NB4 (cell line): ENCODE data around the gene RHOD.

Experiments
- DNase-seq: peaks from one replicate; pipeline ENCODE4 v3.0.0; 2010; ENCODE audit warnings: low read depth
- H3K4me3 ChIP-seq: one replicate; pipeline ENCODE4 v1.5.1; 2011; ENCODE audit warnings: mild to moderate bottlenecking, low read depth, low read length, moderate library complexity
- MYC ChIP-seq: IDR thresholded peaks from 2 replicates; pipeline ENCODE4 v1.6.1; 2011; ENCODE audit warnings: low read depth, low read length
- POLR2A ChIP-seq: IDR thresholded peaks from 2 replicates; pipeline ENCODE4 v1.6.1; 2011; ENCODE audit warnings: mild to moderate bottlenecking; ENCODE audit not compliant: insufficient read length; ENCODE audit errors: extremely low read depth
- TF ChIP-seq, protein P1 (sequence below): IDR thresholded peaks from one replicate; pipeline ENCODE4 v1.5.1; 2012; ENCODE audit warnings: low read depth, low read length
- TF ChIP-seq, protein P2 (sequence below): IDR thresholded peaks from 2 replicates; pipeline ENCODE4 v1.6.1; 2011; ENCODE audit warnings: low read depth, low read length

The RHOD gene

DNA sequence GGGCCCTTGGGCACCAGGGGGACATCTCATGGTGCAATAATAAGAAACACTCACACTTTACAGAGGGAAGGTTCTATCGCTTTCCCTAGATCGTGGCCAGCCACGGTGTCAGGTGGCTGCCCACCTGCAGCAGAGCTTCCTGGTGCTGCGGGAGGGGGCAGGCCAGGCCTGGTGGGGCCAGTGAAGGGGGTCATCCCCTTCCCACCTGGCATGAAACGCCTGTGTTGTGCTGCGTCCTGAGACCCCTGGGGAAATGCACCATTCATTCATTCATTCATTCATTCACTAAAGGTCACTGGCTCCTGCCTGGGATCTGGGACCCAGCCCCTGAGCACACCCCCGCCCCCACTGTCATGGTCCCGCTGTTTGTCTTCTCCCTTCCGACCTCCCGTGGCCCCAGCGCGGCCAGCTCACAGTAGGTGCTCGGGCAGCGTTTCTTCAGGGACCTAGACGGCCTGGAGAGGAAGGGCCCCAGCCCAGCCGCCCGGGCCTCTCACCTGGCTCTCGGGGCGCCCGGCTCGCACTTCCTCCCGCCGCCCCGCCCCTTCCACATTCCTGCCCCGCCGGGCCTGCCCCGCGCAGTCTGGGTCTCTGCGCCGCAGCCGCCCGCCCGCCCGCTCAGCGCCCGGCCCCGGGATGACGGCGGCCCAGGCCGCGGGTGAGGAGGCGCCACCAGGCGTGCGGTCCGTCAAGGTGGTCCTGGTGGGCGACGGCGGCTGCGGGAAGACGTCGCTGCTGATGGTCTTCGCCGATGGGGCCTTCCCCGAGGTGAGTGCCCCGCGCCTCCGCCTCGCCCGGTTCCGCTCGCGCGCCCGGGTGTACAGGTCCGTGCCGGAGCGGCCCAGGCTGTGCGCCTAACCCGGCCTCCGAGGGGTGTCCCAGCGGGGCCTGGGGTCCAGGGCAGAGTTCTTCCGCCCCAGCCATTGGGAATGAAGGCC lies at the start of gene RHOD:
TSS of gene RHOD (plus strand) at position 581 of the 938 bp plus-strand sequence. CDS start at position 637, 56 bp downstream.
- no peak for DNase-seq
- H3K4me3 ChIP-seq = no peak within 1 kb of the TSS
- TF ChIP-seq, protein P1, sequence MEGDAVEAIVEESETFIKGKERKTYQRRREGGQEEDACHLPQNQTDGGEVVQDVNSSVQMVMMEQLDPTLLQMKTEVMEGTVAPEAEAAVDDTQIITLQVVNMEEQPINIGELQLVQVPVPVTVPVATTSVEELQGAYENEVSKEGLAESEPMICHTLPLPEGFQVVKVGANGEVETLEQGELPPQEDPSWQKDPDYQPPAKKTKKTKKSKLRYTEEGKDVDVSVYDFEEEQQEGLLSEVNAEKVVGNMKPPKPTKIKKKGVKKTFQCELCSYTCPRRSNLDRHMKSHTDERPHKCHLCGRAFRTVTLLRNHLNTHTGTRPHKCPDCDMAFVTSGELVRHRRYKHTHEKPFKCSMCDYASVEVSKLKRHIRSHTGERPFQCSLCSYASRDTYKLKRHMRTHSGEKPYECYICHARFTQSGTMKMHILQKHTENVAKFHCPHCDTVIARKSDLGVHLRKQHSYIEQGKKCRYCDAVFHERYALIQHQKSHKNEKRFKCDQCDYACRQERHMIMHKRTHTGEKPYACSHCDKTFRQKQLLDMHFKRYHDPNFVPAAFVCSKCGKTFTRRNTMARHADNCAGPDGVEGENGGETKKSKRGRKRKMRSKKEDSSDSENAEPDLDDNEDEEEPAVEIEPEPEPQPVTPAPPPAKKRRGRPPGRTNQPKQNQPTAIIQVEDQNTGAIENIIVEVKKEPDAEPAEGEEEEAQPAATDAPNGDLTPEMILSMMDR = no peak
- TF ChIP-seq, protein P2, sequence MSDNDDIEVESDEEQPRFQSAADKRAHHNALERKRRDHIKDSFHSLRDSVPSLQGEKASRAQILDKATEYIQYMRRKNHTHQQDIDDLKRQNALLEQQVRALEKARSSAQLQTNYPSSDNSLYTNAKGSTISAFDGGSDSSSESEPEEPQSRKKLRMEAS = no peak
- no peak for TF ChIP-seq MYC
- TF ChIP-seq POLR2A = no peak

DNA sequence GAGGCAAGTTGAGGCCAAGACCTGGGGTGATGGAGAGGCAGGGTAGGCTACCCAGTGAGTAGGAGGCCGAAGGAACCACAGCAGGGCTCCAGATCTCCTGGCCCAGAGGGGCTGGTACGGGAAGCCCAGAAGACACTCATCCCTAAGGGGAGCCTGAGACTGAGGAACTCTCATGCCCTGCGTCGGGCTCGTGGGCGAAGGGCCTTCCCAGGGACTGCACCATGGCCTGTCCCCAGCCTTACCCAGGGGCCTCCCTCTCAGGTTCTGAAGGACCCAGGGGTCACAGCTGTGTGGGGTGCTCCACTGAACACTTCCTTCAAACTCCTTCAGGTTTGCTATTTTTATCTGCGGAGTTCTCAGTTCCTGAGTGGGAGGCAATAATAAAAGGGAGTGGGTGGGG lies 49.5 kb upstream of the RHOD start:
- no peak for TF ChIP-seq MYC
- TF ChIP-seq, protein P1 = no peak
- no peak for TF ChIP-seq POLR2A
- TF ChIP-seq, protein P2 = no peak
- no peak overlapping the region for H3K4me3 ChIP-seq

GRCh38 chr11:67010296-67010905 lies 46.2 kb upstream of the RHOD start:
- DNase-seq = no peak

More for the DNA sequence above, 49.5 kb upstream of the RHOD start:
- DNase-seq = no peak

DNA sequence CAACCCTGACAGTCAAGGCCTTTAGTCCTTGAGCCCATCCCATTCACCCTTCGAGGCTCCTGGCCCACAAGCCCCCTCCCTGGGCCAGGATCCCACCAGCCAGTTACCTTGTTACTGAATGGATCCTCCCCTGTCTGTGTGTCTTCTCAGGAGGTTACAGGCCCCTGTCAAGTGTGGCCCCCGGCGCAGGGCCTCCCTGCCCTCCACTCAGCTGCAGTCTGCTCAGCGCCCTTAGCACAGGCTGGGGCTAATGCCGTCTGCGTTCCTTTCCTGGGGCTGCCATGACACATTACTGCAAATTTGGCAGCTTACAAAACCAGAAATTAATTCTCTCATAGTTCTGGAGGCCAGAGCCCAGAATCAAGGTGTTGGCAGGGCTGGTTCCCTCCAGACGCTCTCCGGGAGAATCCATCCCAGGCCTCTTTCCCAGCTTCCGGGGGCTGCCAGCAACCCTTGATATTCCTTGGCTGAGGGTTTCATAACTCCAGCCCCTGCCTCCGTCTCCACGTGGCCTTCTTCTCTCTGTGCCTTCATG lies 43.1 kb upstream of the RHOD start:
- TF ChIP-seq, protein P1 = no peak
- no peak for DNase-seq
- no peak overlapping the region for H3K4me3 ChIP-seq

More at GRCh38 chr11:67010296-67010905, 46.2 kb upstream of the RHOD start:
- H3K4me3 ChIP-seq = no peak overlapping the region
- TF ChIP-seq MYC (no peak), POLR2A (no peak)
- TF ChIP-seq, protein P1 = no peak
- TF ChIP-seq, protein P2 = no peak

DNA sequence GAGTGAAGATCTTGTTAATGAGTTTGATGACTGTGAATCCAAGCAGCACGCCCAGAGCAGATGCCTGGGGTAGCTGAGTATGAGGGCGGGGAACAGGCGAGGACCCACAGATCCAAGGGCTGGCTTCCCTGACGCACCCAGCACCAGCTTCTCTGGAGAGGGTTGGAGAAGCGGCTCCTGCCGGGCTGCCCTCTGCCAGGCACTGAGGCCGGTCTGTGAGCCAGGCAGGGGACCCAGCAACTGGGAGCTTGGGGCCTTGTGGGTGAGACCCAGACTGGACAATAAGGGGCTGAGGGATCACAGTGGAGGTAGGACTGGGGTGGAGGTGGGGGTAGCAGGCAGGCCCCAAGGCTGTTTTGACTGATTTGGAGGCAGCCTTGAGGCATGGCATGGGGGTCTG lies 42.3 kb upstream of the RHOD start:
- TF ChIP-seq, protein P1 = no peak
- TF ChIP-seq MYC = no peak
- TF ChIP-seq POLR2A = no peak
- TF ChIP-seq, protein P2 = no peak

More for the DNA sequence above, 42.3 kb upstream of the RHOD start:
- no peak overlapping the region for H3K4me3 ChIP-seq
- no peak for DNase-seq
